K562 (cell line): ENCODE data around the gene COL5A1.

Experiments
- BHLHE40 ChIP-seq: IDR thresholded peaks from 2 replicates; pipeline ENCODE4 v1.6.1; 2011; ENCODE audit warnings: low read length, improper control_type of control experiment
- MYC ChIP-seq, 2 experiments: fragments of 250-450 bp in 1 of 2; sonication (Bioruptor Pico) in 1 of 2; IDR thresholded peaks; 2 replicates each; pipeline versions ENCODE4 v1.5.1 to v1.6.1; 2012 to 2021; ENCODE audit warnings: low read depth in 2 of 2, borderline replicate concordance in 1 of 2, improper control_type of control experiment in 1 of 2, low read length in 1 of 2, mild to moderate bottlenecking in 1 of 2, moderate library complexity in 1 of 2
- TF ChIP-seq, protein P1 (sequence below), 3 experiments: IDR thresholded peaks in 2 of 3; conservative IDR thresholded peaks in 1 of 3; 2 replicates each; pipeline ENCODE4 v1.5.1; 2011 to 2012; ENCODE audit warnings: low read length in 3 of 3, mild to moderate bottlenecking in 3 of 3, control low read depth in 2 of 3, improper control_type of control experiment in 1 of 3, inconsistent platforms in 1 of 3, low read depth in 1 of 3, mixed read lengths in 1 of 3, moderate library complexity in 1 of 3; ENCODE audit not compliant: insufficient read depth in 2 of 3
- TF ChIP-seq, protein P2 (sequence below): IDR thresholded peaks from 2 replicates; pipeline ENCODE4 v1.6.1; 2012; ENCODE audit warnings: low read depth, low read length, improper control_type of control experiment, borderline replicate concordance

DNA sequence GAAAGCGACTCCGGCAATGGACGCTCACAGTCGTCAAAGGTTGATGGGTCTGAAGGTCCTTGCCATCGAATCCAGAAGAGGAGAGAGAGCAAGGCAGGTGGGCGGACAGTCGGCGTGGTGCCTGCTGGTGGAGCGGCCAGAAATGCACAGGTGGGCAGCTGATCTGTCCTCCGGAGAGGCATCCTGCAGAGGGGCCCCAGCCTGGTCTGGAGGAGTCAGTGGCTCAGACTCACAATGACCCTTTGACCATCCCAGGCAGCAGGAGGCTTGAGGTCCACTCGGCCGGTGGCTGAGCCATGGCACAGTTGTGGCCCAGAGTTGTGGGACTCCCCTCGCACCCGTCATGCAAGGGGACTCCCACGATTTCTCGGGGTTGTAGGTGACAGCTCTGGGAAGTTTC, 204.6 kb downstream of the COL5A1 start:
- TF ChIP-seq, protein P1, sequence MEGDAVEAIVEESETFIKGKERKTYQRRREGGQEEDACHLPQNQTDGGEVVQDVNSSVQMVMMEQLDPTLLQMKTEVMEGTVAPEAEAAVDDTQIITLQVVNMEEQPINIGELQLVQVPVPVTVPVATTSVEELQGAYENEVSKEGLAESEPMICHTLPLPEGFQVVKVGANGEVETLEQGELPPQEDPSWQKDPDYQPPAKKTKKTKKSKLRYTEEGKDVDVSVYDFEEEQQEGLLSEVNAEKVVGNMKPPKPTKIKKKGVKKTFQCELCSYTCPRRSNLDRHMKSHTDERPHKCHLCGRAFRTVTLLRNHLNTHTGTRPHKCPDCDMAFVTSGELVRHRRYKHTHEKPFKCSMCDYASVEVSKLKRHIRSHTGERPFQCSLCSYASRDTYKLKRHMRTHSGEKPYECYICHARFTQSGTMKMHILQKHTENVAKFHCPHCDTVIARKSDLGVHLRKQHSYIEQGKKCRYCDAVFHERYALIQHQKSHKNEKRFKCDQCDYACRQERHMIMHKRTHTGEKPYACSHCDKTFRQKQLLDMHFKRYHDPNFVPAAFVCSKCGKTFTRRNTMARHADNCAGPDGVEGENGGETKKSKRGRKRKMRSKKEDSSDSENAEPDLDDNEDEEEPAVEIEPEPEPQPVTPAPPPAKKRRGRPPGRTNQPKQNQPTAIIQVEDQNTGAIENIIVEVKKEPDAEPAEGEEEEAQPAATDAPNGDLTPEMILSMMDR (IDR thresholded peaks at IDR 0.05 in 2 of 3, conservative IDR thresholded peaks at IDR 0.05 in 1 of 3; ENCODE audit: insufficient read depth in 2 of 3, low read depth in 1 of 3, low read length in 3 of 3), result no peak
- no peak for TF ChIP-seq MYC (IDR thresholded peaks at IDR 0.05; ENCODE audit: low read depth, low read length)
- no peak for TF ChIP-seq MYC (CRISPR knock-in tag; IDR thresholded peaks at IDR 0.05; ENCODE audit: borderline replicate concordance, low read depth)
- TF ChIP-seq, protein P2, sequence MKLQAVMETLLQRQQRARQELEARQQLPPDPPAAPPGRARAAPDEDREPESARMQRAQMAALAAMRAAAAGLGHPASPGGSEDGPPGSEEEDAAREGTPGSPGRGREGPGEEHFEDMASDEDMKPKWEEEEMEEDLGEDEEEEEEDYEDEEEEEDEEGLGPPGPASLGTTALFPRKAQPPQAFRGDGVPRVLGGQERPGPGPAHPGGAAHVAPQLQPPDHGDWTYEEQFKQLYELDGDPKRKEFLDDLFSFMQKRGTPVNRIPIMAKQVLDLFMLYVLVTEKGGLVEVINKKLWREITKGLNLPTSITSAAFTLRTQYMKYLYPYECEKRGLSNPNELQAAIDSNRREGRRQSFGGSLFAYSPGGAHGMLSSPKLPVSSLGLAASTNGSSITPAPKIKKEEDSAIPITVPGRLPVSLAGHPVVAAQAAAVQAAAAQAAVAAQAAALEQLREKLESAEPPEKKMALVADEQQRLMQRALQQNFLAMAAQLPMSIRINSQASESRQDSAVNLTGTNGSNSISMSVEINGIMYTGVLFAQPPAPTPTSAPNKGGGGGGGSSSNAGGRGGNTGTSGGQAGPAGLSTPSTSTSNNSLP, result no peak
- TF ChIP-seq BHLHE40, result no peak
